Liver (tissue), 9 donors: ENCODE data around the gene SLC35F4. TPM values are rescaled to one million over a fixed set of nuclear protein-coding genes. Genes with fewer than 3 reads are reported as not detected.

Experiments used
- DNase-seq: peaks from one replicate; pipeline ENCODE4 v3.0.0-alpha.2; 2017; ENCODE audit warnings: low spot score
- H3K27ac ChIP-seq, 2 donors: one replicate each; pipeline ENCODE4 v1.7.0; 2013; ENCODE audit warnings: inconsistent platforms in 2 of 2, low read length in 2 of 2, control low read depth in 1 of 2, low read depth in 1 of 2, mild to moderate bottlenecking in 1 of 2
- H3K27me3 ChIP-seq, 4 donors: one replicate each; pipeline versions ENCODE4 v1.6.1 to v1.7.0; 2013; ENCODE audit warnings: low read length in 3 of 4, inconsistent platforms in 1 of 4, mild to moderate bottlenecking in 1 of 4, moderate library complexity in 1 of 4; ENCODE audit not compliant: control insufficient read depth in 4 of 4, insufficient read depth in 4 of 4
- H3K36me3 ChIP-seq, 4 donors: one replicate each; pipeline versions ENCODE4 v1.6.1 to v1.7.0; 2013; ENCODE audit warnings: low read length in 3 of 4, mild to moderate bottlenecking in 3 of 4, low read depth in 1 of 4, moderate library complexity in 1 of 4; ENCODE audit not compliant: control insufficient read depth in 4 of 4, insufficient read depth in 3 of 4
- H3K4me1 ChIP-seq, 4 donors: one replicate each; pipeline versions ENCODE4 v1.6.1 to v1.7.0; 2013; ENCODE audit warnings: low read length in 3 of 4, mild to moderate bottlenecking in 3 of 4, moderate library complexity in 1 of 4; ENCODE audit not compliant: control insufficient read depth in 4 of 4, insufficient read depth in 4 of 4
- H3K4me3 ChIP-seq, 3 donors: one replicate each; pipeline versions ENCODE4 v1.6.1 to v1.7.0; 2013; ENCODE audit warnings: low read length in 3 of 3, control low read depth in 1 of 3, low read depth in 1 of 3, mild to moderate bottlenecking in 1 of 3
- H3K9ac ChIP-seq, 2 donors: one replicate each; pipeline ENCODE4 v1.7.0; 2013; ENCODE audit warnings: low read length in 2 of 2, mild to moderate bottlenecking in 2 of 2, moderate library complexity in 2 of 2, control low read depth in 1 of 2, low read depth in 1 of 2
- H3K9me3 ChIP-seq, 4 donors: one replicate each; pipeline versions ENCODE4 v1.6.1 to v1.7.0; 2013; ENCODE audit warnings: low read length in 3 of 4; ENCODE audit not compliant: control insufficient read depth in 4 of 4
- EGR1 ChIP-seq, 2 donors: IDR thresholded peaks; 2 replicates each; pipeline ENCODE4 v1.6.1; 2016 to 2018; ENCODE audit warnings: antibody characterized with exemption in 2 of 2, low read depth in 2 of 2
- FOXA1 ChIP-seq: IDR thresholded peaks from 2 replicates; pipeline ENCODE4 v1.6.1; 2016; ENCODE audit warnings: antibody characterized with exemption
- FOXA2 ChIP-seq: IDR thresholded peaks from 2 replicates; pipeline ENCODE4 v1.6.1; 2016; ENCODE audit warnings: antibody characterized with exemption
- GABPA ChIP-seq, 2 donors: IDR thresholded peaks in 1 of 2; conservative IDR thresholded peaks in 1 of 2; 2 replicates each; pipeline ENCODE4 v1.6.1; 2016; ENCODE audit warnings: antibody characterized with exemption in 2 of 2, mild to moderate bottlenecking in 1 of 2, moderate library complexity in 1 of 2
- HNF4G ChIP-seq: IDR thresholded peaks from 2 replicates; pipeline ENCODE4 v1.6.1; 2016; ENCODE audit warnings: antibody characterized with exemption
- JUND ChIP-seq, 2 donors: IDR thresholded peaks; 2 replicates each; pipeline ENCODE4 v1.6.1; 2016; ENCODE audit warnings: antibody characterized with exemption in 2 of 2
- NR2F2 ChIP-seq: IDR thresholded peaks from 2 replicates; pipeline ENCODE4 v1.6.1; 2016; ENCODE audit warnings: antibody characterized with exemption
- RAD21 ChIP-seq, 2 donors: IDR thresholded peaks; 2 replicates each; pipeline ENCODE4 v1.6.1; 2016; ENCODE audit warnings: antibody characterized with exemption in 2 of 2, mild to moderate bottlenecking in 2 of 2
- RXRA ChIP-seq, 2 donors: IDR thresholded peaks; 2 replicates each; pipeline ENCODE4 v1.6.1; 2017 to 2018; ENCODE audit warnings: antibody characterized with exemption in 2 of 2, mild to moderate bottlenecking in 1 of 2
- TAF1 ChIP-seq: conservative IDR thresholded peaks from 2 replicates; pipeline ENCODE4 v1.6.1; 2016; ENCODE audit warnings: antibody characterized with exemption, mild to moderate bottlenecking
- YY1 ChIP-seq: IDR thresholded peaks from 2 replicates; pipeline ENCODE4 v1.6.1; 2016; ENCODE audit warnings: antibody characterized with exemption, mild to moderate bottlenecking
- WGBS: extraction: QIAGEN DNeasy Blood & Tissue Kit; methylation state at CpG from one replicate; pipeline ENCODE4 v1.1.7; 2013; 5-methylcytosine and 5-hydroxymethylcytosine counted together
- polyA plus RNA-seq, 2 donors: library from polyadenylated mRNA; stranded (reverse) in 1 of 2; unstranded in 1 of 2; fragments of 200-250 nt in 1 of 2; fragments of >200 nt in 1 of 2; fragmentation: Nextera tagmentation in 1 of 2; extraction: Ambion mirVana in 1 of 2; gene quantifications; one replicate each; pipeline versions ENCODE4 v1.2.1 to v1.2.3, GENCODE V29; 2013 to 2015
- total RNA-seq, 2 donors: library from RNA; depleted of rRNA; stranded (reverse); fragments of >200 nt; gene quantifications; one replicate each; pipeline ENCODE4 v1.2.3, GENCODE V29; 2014
- TF ChIP-seq, protein P1 (sequence below): IDR thresholded peaks from 2 replicates; pipeline ENCODE4 v1.6.1; 2016; ENCODE audit warnings: antibody characterized with exemption
- TF ChIP-seq, protein P2 (sequence below): fragments of 150-350 bp; IDR thresholded peaks from 2 replicates; pipeline ENCODE4 v1.5.1; 2017; ENCODE audit warnings: improper control_type of control experiment, low read depth, low read length; ENCODE audit not compliant: missing input control
- TF ChIP-seq, protein P3 (sequence below): IDR thresholded peaks from 2 replicates; pipeline ENCODE4 v1.6.1; 2016; ENCODE audit warnings: antibody characterized with exemption
- TF ChIP-seq, protein P4 (sequence below): IDR thresholded peaks from 2 replicates; pipeline ENCODE4 v1.6.1; 2016; ENCODE audit warnings: antibody characterized with exemption, mild to moderate bottlenecking
- donor health status: healthy.
- donor health status: healthy.
- donor health status: healthy.
- donor health status: healthy.
- donor health status: healthy.

Gene SLC35F4
- total and polyA plus RNA-seq, 4 donors: not detected

DNA sequence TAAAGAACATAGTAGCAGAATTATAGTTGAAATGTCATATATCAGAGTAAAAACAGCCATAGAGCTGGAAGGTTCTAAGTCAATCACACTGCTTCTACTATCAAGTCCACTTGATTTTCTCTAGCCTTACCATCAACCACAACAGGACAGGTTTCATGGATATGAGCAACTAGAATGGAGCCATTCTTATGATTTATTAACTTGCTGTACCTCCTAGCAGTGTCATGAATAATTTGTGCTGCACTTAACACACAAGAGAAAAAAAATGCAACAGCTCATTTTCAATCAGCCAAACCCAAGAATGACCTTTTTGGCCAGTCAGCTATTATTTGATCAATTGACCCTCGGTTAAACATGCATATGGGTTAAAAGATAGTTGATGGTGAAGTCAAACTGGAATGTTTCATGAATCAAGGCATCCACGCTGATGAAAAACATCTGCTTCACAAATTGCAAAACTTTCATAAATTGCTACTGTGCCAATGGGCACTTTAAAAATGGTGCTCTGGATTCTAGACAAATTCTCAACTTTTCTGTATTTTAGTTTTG lies 316.8 kb downstream of the SLC35F4 start:
- WGBS: 68% methylated on average over 2 of the region's 2 CpGs
- DNase-seq: no peak
- Histone ChIP-seq H3K36me3 (no peaks in the 10 kb centered on the region), H3K9me3 (peaks cover 0 to 3% (median 0%) of the 10 kb centered on the region in 4 donors), H3K9ac (no peak overlapping the region), H3K27ac (no peak overlapping the region), H3K4me1 (no peaks in the 10 kb centered on the region), H3K27me3 (no peaks in the 10 kb centered on the region), H3K4me3 (no peak overlapping the region)
- TF ChIP-seq, protein P1, sequence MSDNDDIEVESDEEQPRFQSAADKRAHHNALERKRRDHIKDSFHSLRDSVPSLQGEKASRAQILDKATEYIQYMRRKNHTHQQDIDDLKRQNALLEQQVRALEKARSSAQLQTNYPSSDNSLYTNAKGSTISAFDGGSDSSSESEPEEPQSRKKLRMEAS: no peak
- TF ChIP-seq YY1 (no peak), RXRA (IDR thresholded peaks at IDR 0.05) (no peak), HNF4G (no peak), FOXA1 (no peak), JUND (IDR thresholded peaks at IDR 0.05) (no peak)

DNA sequence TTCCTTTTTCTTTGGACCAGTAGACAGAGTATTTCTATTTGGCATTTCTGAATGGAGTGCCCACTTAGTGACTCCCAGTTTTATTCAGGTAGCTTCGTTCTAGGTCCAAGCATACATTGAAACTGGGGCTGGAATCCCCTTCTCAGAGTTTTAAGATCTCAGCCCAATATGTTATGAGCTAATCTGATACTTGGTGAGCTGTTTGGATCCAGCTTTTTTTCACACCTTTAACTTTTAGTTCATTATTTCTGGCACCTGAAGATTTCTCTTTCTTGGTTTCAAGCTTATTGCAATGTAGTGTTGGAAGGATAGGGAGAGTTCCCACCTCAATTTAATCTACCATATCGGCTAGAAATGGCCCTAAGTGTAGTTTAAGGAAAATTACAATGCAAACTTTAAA lies 318.8 kb downstream of the SLC35F4 start:
- peaks cover 0 to 3% (median 0%) of the 10 kb centered on the region in 4 donors for H3K9me3 ChIP-seq
- DNase-seq: no peak
- H3K4me3 ChIP-seq: no peak overlapping the region
- WGBS: 86% methylated on average over 2 of the region's 2 CpGs
- H3K27me3 ChIP-seq: no peaks in the 10 kb centered on the region
- H3K36me3 ChIP-seq: no peaks in the 10 kb centered on the region
- no peaks in the 10 kb centered on the region for H3K4me1 ChIP-seq
- TF ChIP-seq GABPA (IDR thresholded peaks at IDR 0.05 in 1 of 2, conservative IDR thresholded peaks at IDR 0.05 in 1 of 2): no peak
- H3K27ac ChIP-seq: no peak overlapping the region
- H3K9ac ChIP-seq: no peak overlapping the region

DNA sequence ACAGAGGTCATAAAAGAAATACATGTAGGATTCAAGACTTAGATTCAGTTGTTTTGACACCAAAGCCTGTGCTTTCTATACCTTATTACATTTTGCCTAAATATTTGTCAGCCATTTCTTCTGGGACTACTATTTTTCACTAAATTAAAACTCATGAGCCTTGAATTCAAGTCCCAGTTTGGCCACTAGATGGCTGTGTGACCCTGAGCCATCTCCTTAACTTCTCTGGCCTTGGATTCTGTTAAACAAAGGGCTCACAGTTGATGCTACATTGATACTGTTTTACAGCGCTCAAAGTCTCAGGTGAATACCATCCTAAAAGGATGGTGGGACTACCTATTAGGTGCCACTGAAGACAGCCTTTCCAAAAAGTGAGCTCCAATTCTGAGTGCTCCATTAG lies 332.7 kb downstream of the SLC35F4 start:
- no peak for DNase-seq
- Histone ChIP-seq H3K9ac (no peak overlapping the region), H3K4me3 (no peak overlapping the region), H3K27me3 (no peaks in the 10 kb centered on the region), H3K36me3 (no peaks in the 10 kb centered on the region), H3K9me3 (no peaks in the 10 kb centered on the region), H3K27ac (no peak overlapping the region), H3K4me1 (no peaks in the 10 kb centered on the region)
- TF ChIP-seq RAD21 (IDR thresholded peaks at IDR 0.05): peak; percentile 71 to 76
- TF ChIP-seq, protein P2, sequence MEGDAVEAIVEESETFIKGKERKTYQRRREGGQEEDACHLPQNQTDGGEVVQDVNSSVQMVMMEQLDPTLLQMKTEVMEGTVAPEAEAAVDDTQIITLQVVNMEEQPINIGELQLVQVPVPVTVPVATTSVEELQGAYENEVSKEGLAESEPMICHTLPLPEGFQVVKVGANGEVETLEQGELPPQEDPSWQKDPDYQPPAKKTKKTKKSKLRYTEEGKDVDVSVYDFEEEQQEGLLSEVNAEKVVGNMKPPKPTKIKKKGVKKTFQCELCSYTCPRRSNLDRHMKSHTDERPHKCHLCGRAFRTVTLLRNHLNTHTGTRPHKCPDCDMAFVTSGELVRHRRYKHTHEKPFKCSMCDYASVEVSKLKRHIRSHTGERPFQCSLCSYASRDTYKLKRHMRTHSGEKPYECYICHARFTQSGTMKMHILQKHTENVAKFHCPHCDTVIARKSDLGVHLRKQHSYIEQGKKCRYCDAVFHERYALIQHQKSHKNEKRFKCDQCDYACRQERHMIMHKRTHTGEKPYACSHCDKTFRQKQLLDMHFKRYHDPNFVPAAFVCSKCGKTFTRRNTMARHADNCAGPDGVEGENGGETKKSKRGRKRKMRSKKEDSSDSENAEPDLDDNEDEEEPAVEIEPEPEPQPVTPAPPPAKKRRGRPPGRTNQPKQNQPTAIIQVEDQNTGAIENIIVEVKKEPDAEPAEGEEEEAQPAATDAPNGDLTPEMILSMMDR: peak; percentile 49
- no peak for TF ChIP-seq TAF1
- no peak for TF ChIP-seq YY1
- 82% methylated on average over 1 of the region's 1 CpG for WGBS

DNA sequence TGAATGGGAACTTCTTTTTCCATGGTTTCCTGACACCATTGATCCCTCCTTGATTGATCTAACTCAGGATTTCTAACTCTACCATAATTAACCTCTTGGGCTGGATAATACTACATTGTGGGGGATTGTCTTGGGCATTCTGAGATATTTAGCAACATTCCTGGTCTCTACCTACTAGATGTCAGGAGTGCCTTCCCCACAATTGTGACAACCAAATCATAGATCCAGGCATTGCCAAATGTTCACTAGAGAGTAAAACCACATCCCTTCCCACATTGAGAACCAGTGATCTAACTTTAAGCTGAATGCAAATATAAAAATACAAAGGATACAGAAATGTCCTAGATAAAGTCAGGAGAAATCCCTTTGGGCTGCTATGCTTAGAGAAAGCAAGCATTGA lies 335.3 kb downstream of the SLC35F4 start:
- no peaks in the 10 kb centered on the region for H3K36me3 ChIP-seq
- H3K27ac ChIP-seq: no peak overlapping the region
- H3K4me3 ChIP-seq: no peak overlapping the region
- no peaks in the 10 kb centered on the region for H3K4me1 ChIP-seq
- DNase-seq: no peak
- no peak overlapping the region for H3K9ac ChIP-seq
- H3K27me3 ChIP-seq: no peaks in the 10 kb centered on the region
- H3K9me3 ChIP-seq: no peaks in the 10 kb centered on the region
- TF ChIP-seq, protein P1: no peak
- TF ChIP-seq, protein P3, sequence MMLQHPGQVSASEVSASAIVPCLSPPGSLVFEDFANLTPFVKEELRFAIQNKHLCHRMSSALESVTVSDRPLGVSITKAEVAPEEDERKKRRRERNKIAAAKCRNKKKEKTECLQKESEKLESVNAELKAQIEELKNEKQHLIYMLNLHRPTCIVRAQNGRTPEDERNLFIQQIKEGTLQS: no peak
- TF ChIP-seq RAD21 (IDR thresholded peaks at IDR 0.05) (no peak), JUND (IDR thresholded peaks at IDR 0.05) (no peak), YY1 (no peak), EGR1 (IDR thresholded peaks at IDR 0.05; ENCODE audit: low read depth in 2 of 2) (no peak), RXRA (IDR thresholded peaks at IDR 0.05) (no peak), FOXA2 (no peak), NR2F2 (no peak), FOXA1 (no peak), GABPA (IDR thresholded peaks at IDR 0.05 in 1 of 2, conservative IDR thresholded peaks at IDR 0.05 in 1 of 2) (no peak)
- TF ChIP-seq, protein P2: no peak
- TF ChIP-seq, protein P4, sequence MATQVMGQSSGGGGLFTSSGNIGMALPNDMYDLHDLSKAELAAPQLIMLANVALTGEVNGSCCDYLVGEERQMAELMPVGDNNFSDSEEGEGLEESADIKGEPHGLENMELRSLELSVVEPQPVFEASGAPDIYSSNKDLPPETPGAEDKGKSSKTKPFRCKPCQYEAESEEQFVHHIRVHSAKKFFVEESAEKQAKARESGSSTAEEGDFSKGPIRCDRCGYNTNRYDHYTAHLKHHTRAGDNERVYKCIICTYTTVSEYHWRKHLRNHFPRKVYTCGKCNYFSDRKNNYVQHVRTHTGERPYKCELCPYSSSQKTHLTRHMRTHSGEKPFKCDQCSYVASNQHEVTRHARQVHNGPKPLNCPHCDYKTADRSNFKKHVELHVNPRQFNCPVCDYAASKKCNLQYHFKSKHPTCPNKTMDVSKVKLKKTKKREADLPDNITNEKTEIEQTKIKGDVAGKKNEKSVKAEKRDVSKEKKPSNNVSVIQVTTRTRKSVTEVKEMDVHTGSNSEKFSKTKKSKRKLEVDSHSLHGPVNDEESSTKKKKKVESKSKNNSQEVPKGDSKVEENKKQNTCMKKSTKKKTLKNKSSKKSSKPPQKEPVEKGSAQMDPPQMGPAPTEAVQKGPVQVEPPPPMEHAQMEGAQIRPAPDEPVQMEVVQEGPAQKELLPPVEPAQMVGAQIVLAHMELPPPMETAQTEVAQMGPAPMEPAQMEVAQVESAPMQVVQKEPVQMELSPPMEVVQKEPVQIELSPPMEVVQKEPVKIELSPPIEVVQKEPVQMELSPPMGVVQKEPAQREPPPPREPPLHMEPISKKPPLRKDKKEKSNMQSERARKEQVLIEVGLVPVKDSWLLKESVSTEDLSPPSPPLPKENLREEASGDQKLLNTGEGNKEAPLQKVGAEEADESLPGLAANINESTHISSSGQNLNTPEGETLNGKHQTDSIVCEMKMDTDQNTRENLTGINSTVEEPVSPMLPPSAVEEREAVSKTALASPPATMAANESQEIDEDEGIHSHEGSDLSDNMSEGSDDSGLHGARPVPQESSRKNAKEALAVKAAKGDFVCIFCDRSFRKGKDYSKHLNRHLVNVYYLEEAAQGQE: no peak
